ENCODE results near the gene HMGCR. TPM values are rescaled to one million over a fixed set of nuclear protein-coding genes. Genes with fewer than 3 reads are reported as not detected.

The HMGCR gene
- 8.2 and 11.0 TPM in 2 replicates for polyA plus RNA-seq (2012; rRNA removed)
- polyA plus RNA-seq (2012; cell fraction: cytosol; rRNA removed) = 11.1 and 11.2 TPM in 2 replicates
- polyA plus RNA-seq (2012; cell fraction: nucleus; rRNA removed) = 9.2 and 25.1 TPM in 2 replicates

- H3K9me2 ChIP-seq = no peaks in the 10 kb centered on the region
- WGBS (ENCODE audit: low lambda C conversion rate) = 0% methylated on average over 39 of the region's 56 CpGs
- H3K4me1 ChIP-seq (ENCODE audit: control insufficient read depth in 1 of 2, insufficient read depth in 2 of 2, low read depth in 1 of 2, low read length in 1 of 2) = peaks cover 0 to 9% of the 10 kb centered on the region in 2 experiments; a peak in 2 of 4 replicates
- H4K20me1 ChIP-seq (ENCODE audit: insufficient read depth) = peaks cover 19% of the 10 kb centered on the region; the same call in 1 of the 2 replicates
- peaks cover 45% of the 10 kb centered on the region for H3K79me2 ChIP-seq (ENCODE audit: insufficient read depth)
- no peaks in the 10 kb centered on the region for H3K9me3 ChIP-seq
- peak; percentile 92 for DNase-seq
- H2AFZ ChIP-seq (ENCODE audit: low read depth) = peak within 1 kb of the TSS; percentile 98
- H3K27ac ChIP-seq (ENCODE audit: low read depth in 2 of 2, low read length in 1 of 2) = peak within 1 kb of the TSS; percentile 75 to 98
- peak within 1 kb of the TSS; percentile 78 for H3K9ac ChIP-seq
- peaks cover 7% of the 10 kb centered on the region for H3F3A ChIP-seq (replicated peaks; ENCODE audit: insufficient read depth)
- ChIA-PET POLR2A (interaction anchor here (0.9 to 2.0 kb wide), 5 partner anchors 100 to 380 kb away, joined by 3 to 9 read pairs (median 6); partner anchors contain the start of genes ANKRD31 and POC5), CTCF (interaction anchor here (0.5 to 2.0 kb wide), 21 partner anchors 10 to 570 kb away, joined by 3 to 24 read pairs (median 3); partner anchors contain the start of genes ANKRD31 and GFM2)
- H3K36me3 ChIP-seq (replicated peaks in 1 of 2; ENCODE audit: control insufficient read depth in 1 of 2, insufficient read depth in 2 of 2, low read length in 1 of 2) = peaks cover 0 to 3% of the 10 kb centered on the region in 2 experiments
- peak within 1 kb of the TSS; percentile 70 to 90 for H3K4me3 ChIP-seq (ENCODE audit: low read depth in 2 of 2, low read length in 1 of 2)
- H3K4me2 ChIP-seq = peak within 1 kb of the TSS; percentile 77
- H3K27me3 ChIP-seq (ENCODE audit: insufficient read depth) = no peaks in the 10 kb centered on the region
- TF ChIP-seq TEAD4 (IDR thresholded peaks at IDR 0.05; ENCODE audit: borderline replicate concordance, insufficient read depth) = no peak
- TF ChIP-seq CHD2 (IDR thresholded peaks at IDR 0.05; ENCODE audit: low read length, partially characterized antibody) = peak; percentile 83
- peak; percentile 43; the same call in 1 of the 2 replicates for TF ChIP-seq FOXJ3 (CRISPR knock-in tag; IDR thresholded peaks at IDR 0.05)
- peak; percentile 70 for TF ChIP-seq TAF1 (IDR thresholded peaks at IDR 0.05; ENCODE audit: borderline replicate concordance, low read depth, low read length)
- peak; percentile 77 for TF ChIP-seq POLR2AphosphoS5 (IDR thresholded peaks at IDR 0.05; ENCODE audit: low read depth, low read length)
- TF ChIP-seq FOSL2 (IDR thresholded peaks at IDR 0.05; ENCODE audit: borderline replicate concordance, low read depth) = no peak
- no peak for TF ChIP-seq TCF12 (IDR thresholded peaks at IDR 0.05)
- no peak for TF ChIP-seq EZH2phosphoT487 (IDR thresholded peaks at IDR 0.05; ENCODE audit: borderline replicate concordance, low read depth)
- no peak for TF ChIP-seq ZBTB33 (IDR thresholded peaks at IDR 0.05; ENCODE audit: borderline replicate concordance, low read depth)
- peak; percentile 34 for TF ChIP-seq GATA2 (CRISPR knock-in tag; IDR thresholded peaks at IDR 0.05)
- 0 out of 4 replicates have a peak, but pooled peaks of 1 of the 2 experiments have one; percentile 29 for TF ChIP-seq EP300 (IDR thresholded peaks at IDR 0.05; ENCODE audit: borderline replicate concordance in 1 of 2, low read depth in 1 of 2, low read length in 1 of 2)
- TF ChIP-seq REST (IDR thresholded peaks at IDR 0.05; ENCODE audit: low read depth, low read length) = peak; percentile 9; the same call in 1 of the 2 replicates
- TF ChIP-seq NRF1 (IDR thresholded peaks at IDR 0.05; ENCODE audit: low read depth, low read length) = peak; percentile 60
- TF ChIP-seq RXRA (IDR thresholded peaks at IDR 0.05; ENCODE audit: borderline replicate concordance, low read depth) = no peak
- TF ChIP-seq RFX5 (IDR thresholded peaks at IDR 0.05; ENCODE audit: low read length) = peak; percentile 94
- no peak for TF ChIP-seq JUND (IDR thresholded peaks at IDR 0.05)
- no peak for TF ChIP-seq MEF2A (IDR thresholded peaks at IDR 0.05; ENCODE audit: borderline replicate concordance, low read depth)
- TF ChIP-seq USF2 (IDR thresholded peaks at IDR 0.05; ENCODE audit: borderline replicate concordance, low read depth, low read length) = no peak
- peak; percentile 65 for TF ChIP-seq RAD21 (IDR thresholded peaks at IDR 0.05; ENCODE audit: low read length)
- TF ChIP-seq ELF1 (IDR thresholded peaks at IDR 0.05) = no peak
- TF ChIP-seq RCOR1 (IDR thresholded peaks at IDR 0.05; ENCODE audit: low read length) = peak; percentile 55; the same call in 1 of the 2 replicates
- peak; percentile 48; the same call in 1 of the 2 replicates for TF ChIP-seq PBX3 (IDR thresholded peaks at IDR 0.05)
- no peak for TF ChIP-seq FOXM1 (IDR thresholded peaks at IDR 0.05; ENCODE audit: low read depth)
- TF ChIP-seq MXI1 (IDR thresholded peaks at IDR 0.05; ENCODE audit: low read depth, low read length) = peak; percentile 40
Observed at GRCh38 chr5:75336615-75337336, at the start of gene HMGCR. Gene HMGCR, plus strand, starts transcription at chr5:75337220. Its CDS starts 5,386 bp downstream, at chr5:75342606.
